ENCODE data around the gene C2CD2. TPM values are rescaled to one million over a fixed set of nuclear protein-coding genes. Genes with fewer than 3 reads are reported as not detected.

The C2CD2 gene
- total and polyA plus RNA-seq, 10 of the 15 experiments (the other 5 are each of a cell fraction or from before 2014, with no cell fraction given) = 2.2 to 30.9 (median 9.9) TPM

- TF ChIP-seq ATF2 (IDR thresholded peaks at IDR 0.05; ENCODE audit: low read length) (no peak), BACH1 (IDR thresholded peaks at IDR 0.05; ENCODE audit: borderline replicate concordance) (no peak), NFIC (IDR thresholded peaks at IDR 0.05; ENCODE audit: low read depth, low read length) (no peak), MTA3 (IDR thresholded peaks at IDR 0.05; ENCODE audit: borderline replicate concordance, low read length) (no peak), YY1 (IDR thresholded peaks at IDR 0.05; ENCODE audit: low read depth, low read length) (no peak), ZNF384 (IDR thresholded peaks at IDR 0.05; ENCODE audit: borderline replicate concordance, low read depth, low read length) (no peak), TCF3 (IDR thresholded peaks at IDR 0.05; ENCODE audit: borderline replicate concordance, insufficient read depth, low read depth, low read length) (peak; percentile 44; the same call in 1 of the 2 replicates), SUPT20H (IDR thresholded peaks at IDR 0.05; ENCODE audit: borderline replicate concordance, control insufficient read depth, low read depth, low read length) (no peak), ZNF207 (IDR thresholded peaks at IDR 0.05; ENCODE audit: borderline replicate concordance) (no peak), CREM (IDR thresholded peaks at IDR 0.05; ENCODE audit: low read depth) (no peak), NR2C2 (IDR thresholded peaks at IDR 0.05; ENCODE audit: borderline replicate concordance, control insufficient read depth, insufficient read length, low read depth) (peak; percentile 67), ATF3 (IDR thresholded peaks at IDR 0.05; ENCODE audit: borderline replicate concordance, extremely low read depth, low read depth, low read length) (no peak), ZNF622 (IDR thresholded peaks at IDR 0.05) (no peak), SIN3A (IDR thresholded peaks at IDR 0.05; ENCODE audit: low read depth, low read length) (no peak), ZBTB11 (CRISPR knock-in tag; IDR thresholded peaks at IDR 0.05) (no peak), SMAD1 (IDR thresholded peaks at IDR 0.05; ENCODE audit: low read depth, partially characterized antibody) (no peak), ZNF24 (IDR thresholded peaks at IDR 0.05) (no peak), SREBF2 (IDR thresholded peaks at IDR 0.05; ENCODE audit: low read length) (no peak)
- TF ChIP-seq, protein P1, sequence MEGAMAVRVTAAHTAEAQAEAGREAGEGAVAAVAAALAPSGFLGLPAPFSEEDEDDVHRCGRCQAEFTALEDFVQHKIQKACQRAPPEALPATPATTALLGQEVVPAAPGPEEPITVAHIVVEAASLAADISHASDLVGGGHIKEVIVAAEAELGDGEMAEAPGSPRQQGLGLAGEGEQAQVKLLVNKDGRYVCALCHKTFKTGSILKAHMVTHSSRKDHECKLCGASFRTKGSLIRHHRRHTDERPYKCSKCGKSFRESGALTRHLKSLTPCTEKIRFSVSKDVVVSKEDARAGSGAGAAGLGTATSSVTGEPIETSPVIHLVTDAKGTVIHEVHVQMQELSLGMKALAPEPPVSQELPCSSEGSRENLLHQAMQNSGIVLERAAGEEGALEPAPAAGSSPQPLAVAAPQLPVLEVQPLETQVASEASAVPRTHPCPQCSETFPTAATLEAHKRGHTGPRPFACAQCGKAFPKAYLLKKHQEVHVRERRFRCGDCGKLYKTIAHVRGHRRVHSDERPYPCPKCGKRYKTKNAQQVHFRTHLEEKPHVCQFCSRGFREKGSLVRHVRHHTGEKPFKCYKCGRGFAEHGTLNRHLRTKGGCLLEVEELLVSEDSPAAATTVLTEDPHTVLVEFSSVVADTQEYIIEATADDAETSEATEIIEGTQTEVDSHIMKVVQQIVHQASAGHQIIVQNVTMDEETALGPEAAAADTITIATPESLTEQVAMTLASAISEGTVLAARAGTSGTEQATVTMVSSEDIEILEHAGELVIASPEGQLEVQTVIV (IDR thresholded peaks at IDR 0.05; ENCODE audit: borderline replicate concordance, partially characterized antibody) = no peak
These were observed 1.1 kb upstream of the C2CD2 start (continued) for GRCh38 chr21:41954654-41955499.

All from GM12878 (cell line).